ENCODE measurements around the gene CSMD2.

Gene CSMD2

DNA sequence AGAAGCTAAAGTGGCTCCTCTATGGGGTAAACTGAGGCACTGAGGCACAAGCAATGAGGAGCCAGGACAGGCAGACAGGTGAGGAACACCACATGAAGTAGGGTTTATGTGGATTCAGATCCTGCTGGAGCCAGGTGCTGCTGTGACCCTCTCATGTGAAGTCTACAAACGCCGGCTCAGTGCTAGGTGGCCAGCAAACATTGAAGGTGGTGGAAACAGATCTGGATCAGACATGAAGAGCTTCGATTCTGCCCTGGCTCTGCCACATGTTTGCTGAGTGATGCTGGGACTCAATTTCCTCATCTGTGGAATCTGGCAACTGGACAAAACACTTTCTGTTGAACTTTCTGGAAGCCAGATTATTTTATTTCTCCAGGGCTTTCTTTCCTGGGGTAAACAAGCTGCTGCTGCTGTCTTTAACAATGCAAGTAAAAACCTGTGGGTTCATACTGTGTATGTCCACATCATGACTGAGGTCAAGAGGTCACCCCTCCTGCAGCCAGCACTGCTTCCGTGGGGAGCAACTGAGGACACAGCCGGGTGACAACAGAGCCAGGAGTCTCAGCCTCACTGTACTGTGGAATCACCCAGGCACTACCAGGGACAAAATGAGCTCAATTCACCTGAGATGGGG is 267.8 kb downstream of the CSMD2 start:
- H3K4me1 ChIP-seq (ENCODE audit: insufficient read depth, low read length, poor library complexity, severe bottlenecking), result no peaks in the 10 kb centered on the region
- no peaks in the 10 kb centered on the region for H3K36me3 ChIP-seq (ENCODE audit: insufficient read depth, low read length)
- H4K20me1 ChIP-seq (ENCODE audit: insufficient read depth, low read length, poor library complexity, severe bottlenecking), result no peaks in the 10 kb centered on the region
- H3K27me3 ChIP-seq (ENCODE audit: insufficient read depth, low read length, poor library complexity, severe bottlenecking), result no peaks in the 10 kb centered on the region
- H3K9me2 ChIP-seq (replicated peaks; ENCODE audit: low read depth, low read length), result no peaks in the 10 kb centered on the region
- H3K4me2 ChIP-seq (ENCODE audit: low read depth, low read length, poor library complexity, severe bottlenecking), result no peak overlapping the region
- peaks cover 2% of the 10 kb centered on the region; the same call in 1 of the 2 replicates for H3K9me3 ChIP-seq (ENCODE audit: insufficient read depth, low read depth, low read length)
- no peak overlapping the region for H3K9ac ChIP-seq (ENCODE audit: low read depth, low read length, poor library complexity, severe bottlenecking)
- no peaks in the 10 kb centered on the region for H3F3A ChIP-seq (ENCODE audit: low read depth)
- no peak for TF ChIP-seq CTCF (conservative IDR thresholded peaks at IDR 0.05; ENCODE audit: low read length)
- no peak for TF ChIP-seq EZH2phosphoT487 (IDR thresholded peaks at IDR 0.05; ENCODE audit: borderline replicate concordance)
- H3K79me2 ChIP-seq (ENCODE audit: insufficient read depth, low read length), result no peaks in the 10 kb centered on the region
- no peak overlapping the region for H2AFZ ChIP-seq (ENCODE audit: low read length)
- no peak overlapping the region for H3K4me3 ChIP-seq (ENCODE audit: low read length, poor library complexity, severe bottlenecking)

GRCh38 chr1:33895976-33896375 is 269.1 kb downstream of the CSMD2 start:
- no peaks in the 10 kb centered on the region for H3F3A ChIP-seq (ENCODE audit: low read depth)
- TF ChIP-seq EZH2phosphoT487 (IDR thresholded peaks at IDR 0.05; ENCODE audit: borderline replicate concordance) (no peak), CTCF (conservative IDR thresholded peaks at IDR 0.05; ENCODE audit: low read length) (no peak)
- no peaks in the 10 kb centered on the region for H3K27me3 ChIP-seq (ENCODE audit: insufficient read depth, low read length, poor library complexity, severe bottlenecking)
- no peak overlapping the region for H3K4me2 ChIP-seq (ENCODE audit: low read depth, low read length, poor library complexity, severe bottlenecking)
- H3K4me3 ChIP-seq (ENCODE audit: low read length, poor library complexity, severe bottlenecking), result no peak overlapping the region
- no peak overlapping the region for H2AFZ ChIP-seq (ENCODE audit: low read length)
- no peaks in the 10 kb centered on the region for H3K36me3 ChIP-seq (ENCODE audit: insufficient read depth, low read length)
- no peaks in the 10 kb centered on the region for H3K4me1 ChIP-seq (ENCODE audit: insufficient read depth, low read length, poor library complexity, severe bottlenecking)
- no peak overlapping the region for H3K9ac ChIP-seq (ENCODE audit: low read depth, low read length, poor library complexity, severe bottlenecking)
- no peaks in the 10 kb centered on the region for H3K9me2 ChIP-seq (replicated peaks; ENCODE audit: low read depth, low read length)
- no peaks in the 10 kb centered on the region for H4K20me1 ChIP-seq (ENCODE audit: insufficient read depth, low read length, poor library complexity, severe bottlenecking)
- H3K79me2 ChIP-seq (ENCODE audit: insufficient read depth, low read length), result no peaks in the 10 kb centered on the region
- H3K9me3 ChIP-seq (ENCODE audit: insufficient read depth, low read depth, low read length), result peaks cover 2% of the 10 kb centered on the region; the same call in 1 of the 2 replicates

GRCh38 chr1:33895396-33895795 is 269.6 kb downstream of the CSMD2 start:
- Histone ChIP-seq H3K4me2 (ENCODE audit: low read depth, low read length, poor library complexity, severe bottlenecking) (no peak overlapping the region), H3K79me2 (ENCODE audit: insufficient read depth, low read length) (no peaks in the 10 kb centered on the region), H3K4me3 (ENCODE audit: low read length, poor library complexity, severe bottlenecking) (no peak overlapping the region), H3F3A (ENCODE audit: low read depth) (no peaks in the 10 kb centered on the region), H3K9me2 (replicated peaks; ENCODE audit: low read depth, low read length) (no peaks in the 10 kb centered on the region), H3K4me1 (ENCODE audit: insufficient read depth, low read length, poor library complexity, severe bottlenecking) (no peaks in the 10 kb centered on the region), H4K20me1 (ENCODE audit: insufficient read depth, low read length, poor library complexity, severe bottlenecking) (no peaks in the 10 kb centered on the region), H3K27me3 (ENCODE audit: insufficient read depth, low read length, poor library complexity, severe bottlenecking) (no peaks in the 10 kb centered on the region), H3K9me3 (ENCODE audit: insufficient read depth, low read depth, low read length) (peaks cover 2% of the 10 kb centered on the region; the same call in 1 of the 2 replicates), H2AFZ (ENCODE audit: low read length) (no peak overlapping the region), H3K36me3 (ENCODE audit: insufficient read depth, low read length) (no peaks in the 10 kb centered on the region), H3K9ac (ENCODE audit: low read depth, low read length, poor library complexity, severe bottlenecking) (no peak overlapping the region)
- TF ChIP-seq CTCF (conservative IDR thresholded peaks at IDR 0.05; ENCODE audit: low read length) (no peak), EZH2phosphoT487 (IDR thresholded peaks at IDR 0.05; ENCODE audit: borderline replicate concordance) (no peak)
